ENCODE measurements around the gene MAP2.
A peak's percentile ranks its signal among the peaks of the same experiment; 100 is the strongest.

GRCh38 chr2:209425471-209426071 is 1.7 kb downstream of the MAP2 start:
- TF ChIP-seq CTCF (IDR thresholded peaks at IDR 0.05) (peak in 5 of 6 experiments; percentile 36 to 78 (median 65)), POLR2A (IDR thresholded peaks at IDR 0.05) (no peak)
